Testis (tissue), 3 donors: Measurements from ENCODE around the gene CCDC47. TPM values are rescaled to one million over a fixed set of nuclear protein-coding genes. Genes with fewer than 3 reads are reported as not detected.
A peak's percentile ranks its signal among the peaks of the same experiment; 100 is the strongest.

Experiments used
- DNase-seq: peaks from one replicate; pipeline ENCODE4 v3.0.0-alpha.2; 2019
- H3K27ac ChIP-seq, 2 donors: fragments of 200-600 bp; sonication (generic); one replicate each; pipeline ENCODE4 v1.5.1; 2019
- H3K27me3 ChIP-seq: fragments of 200-600 bp; sonication (generic); one replicate; pipeline ENCODE4 v1.5.1; 2019
- H3K36me3 ChIP-seq: fragments of 200-600 bp; sonication (generic); one replicate; pipeline ENCODE4 v1.5.1; 2017; ENCODE audit warnings: low read depth; ENCODE audit errors: missing control alignments
- H3K4me1 ChIP-seq: fragments of 200-600 bp; sonication (generic); one replicate; pipeline ENCODE4 v1.5.1; 2019
- H3K4me3 ChIP-seq, 2 donors: fragments of 200-600 bp; sonication (generic); one replicate each; pipeline ENCODE4 v1.5.1; 2017 to 2019
- H3K9me3 ChIP-seq: fragments of 200-600 bp; sonication (generic); one replicate; pipeline ENCODE4 v1.5.1; 2017
- CTCF ChIP-seq, 3 experiments: fragments of 450-650 bp in 2 of 3; fragments of 200-600 bp in 1 of 3; sonication (generic) in 1 of 3; IDR thresholded peaks; one replicate each; pipeline ENCODE4 v1.5.1; 2016 to 2019; ENCODE audit warnings: antibody characterized with exemption in 3 of 3, mild to moderate bottlenecking in 2 of 3, moderate library complexity in 1 of 3
- POLR2A ChIP-seq: fragments of 450-650 bp; IDR thresholded peaks from one replicate; pipeline ENCODE4 v1.6.1; 2017; ENCODE audit warnings: antibody characterized with exemption, mild to moderate bottlenecking, moderate library complexity
- WGBS, 2 donors: methylation state at CpG; one replicate each; pipeline ENCODE4 v1.1.5; 2018; 5-methylcytosine and 5-hydroxymethylcytosine counted together
- intact Hi-C: fragments of 100-400 bp; cut with DNase I; formaldehyde crosslinking; loops from one replicate; pipeline ENCODE4 v1.15.1; 2023; ENCODE audit warnings: low total_unique reads
- polyA plus RNA-seq: library from polyadenylated mRNA; stranded (reverse); fragments of 350-450 nt; fragmentation: Illumina TruSeq; extraction: RNeasy Lipid Tissue Mini Kit (QIAGEN cat#74804); gene quantifications from one replicate; pipeline ENCODE4 v1.2.3, GENCODE V29; 2014; ENCODE audit warnings: low read depth, low replicate concordance; ENCODE audit not compliant: insufficient read depth
- total RNA-seq, 2 donors: library from RNA; depleted of rRNA; stranded (reverse); fragments of >200 nt; gene quantifications; one replicate each; pipeline ENCODE4 v1.2.3, GENCODE V29; 2016

CCDC47 gene
- total and polyA plus RNA-seq, 3 donors from 2014 or later = 52.4 to 68.0 (median 65.7) TPM

DNA sequence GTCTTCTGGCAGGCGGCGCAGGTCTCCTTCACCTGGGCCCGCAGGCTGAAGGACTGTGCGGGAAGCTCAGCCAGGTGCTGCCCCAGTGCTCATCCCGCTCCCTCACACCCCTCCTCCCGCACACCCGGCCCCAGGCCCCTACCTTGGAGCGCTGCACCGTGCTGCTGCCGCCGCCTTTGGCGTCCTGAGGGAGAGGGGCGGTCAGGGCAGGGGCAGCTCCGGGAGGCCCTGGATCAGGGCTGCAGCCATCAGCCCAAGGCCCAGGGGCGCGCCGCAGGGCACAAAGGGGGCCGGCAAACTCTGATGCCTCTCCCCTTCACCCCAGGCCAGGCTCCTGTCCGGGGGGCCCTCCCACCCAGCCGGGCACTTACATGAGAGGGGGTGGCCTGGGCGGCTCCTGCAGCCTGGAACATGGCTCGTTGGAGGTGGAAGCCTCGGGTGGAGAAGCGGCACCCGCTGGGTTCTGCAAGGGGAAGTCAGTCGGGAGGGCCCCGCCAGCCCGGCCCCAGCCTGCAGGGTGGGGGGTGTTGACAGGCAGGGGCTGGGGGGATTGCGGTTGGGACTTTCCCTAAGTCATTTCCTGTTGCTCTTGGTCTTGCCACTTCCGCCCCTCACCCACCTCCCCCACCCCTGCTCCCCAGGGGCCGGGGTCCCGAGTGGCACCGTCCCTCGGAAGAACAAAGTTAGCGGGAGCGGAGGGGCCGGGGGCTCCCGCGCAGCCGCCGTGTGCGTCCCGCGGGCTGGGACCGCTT is 74.3 kb downstream of the CCDC47 start:
- Histone ChIP-seq H3K27ac (peak overlapping the region in 1 of 2 donors; percentile 77), H3K36me3 (no peaks in the 10 kb centered on the region), H3K27me3 (no peaks in the 10 kb centered on the region), H3K4me3 (peak overlapping the region; percentile 47 to 61), H3K9me3 (no peaks in the 10 kb centered on the region), H3K4me1 (peaks cover 8% of the 10 kb centered on the region)
- 22% methylated on average over 42 of the region's 45 CpGs; no CpG with 5 or more reads in 1 of the 2 donors for WGBS, 2 donors
- intact Hi-C loops = no loop called here
- peak; percentile 25 for DNase-seq
- TF ChIP-seq POLR2A (no peak), CTCF (IDR thresholded peaks at IDR 0.05) (no peak)

GRCh38 chr17:63698381-63698885 is 75.0 kb downstream of the CCDC47 start:
- H3K27ac ChIP-seq = no peak overlapping the region
- no peaks in the 10 kb centered on the region for H3K27me3 ChIP-seq
- no peak for DNase-seq
- peaks cover 8% of the 10 kb centered on the region for H3K4me1 ChIP-seq
- no peaks in the 10 kb centered on the region for H3K9me3 ChIP-seq
- peak overlapping the region in 1 of 2 donors; percentile 47 for H3K4me3 ChIP-seq
- TF ChIP-seq POLR2A = no peak
- intact Hi-C loops = no loop called here
- no peaks in the 10 kb centered on the region for H3K36me3 ChIP-seq
- 26 to 60% methylated on average over 12 to 24 of the region's 24 CpGs for WGBS, 2 donors

DNA sequence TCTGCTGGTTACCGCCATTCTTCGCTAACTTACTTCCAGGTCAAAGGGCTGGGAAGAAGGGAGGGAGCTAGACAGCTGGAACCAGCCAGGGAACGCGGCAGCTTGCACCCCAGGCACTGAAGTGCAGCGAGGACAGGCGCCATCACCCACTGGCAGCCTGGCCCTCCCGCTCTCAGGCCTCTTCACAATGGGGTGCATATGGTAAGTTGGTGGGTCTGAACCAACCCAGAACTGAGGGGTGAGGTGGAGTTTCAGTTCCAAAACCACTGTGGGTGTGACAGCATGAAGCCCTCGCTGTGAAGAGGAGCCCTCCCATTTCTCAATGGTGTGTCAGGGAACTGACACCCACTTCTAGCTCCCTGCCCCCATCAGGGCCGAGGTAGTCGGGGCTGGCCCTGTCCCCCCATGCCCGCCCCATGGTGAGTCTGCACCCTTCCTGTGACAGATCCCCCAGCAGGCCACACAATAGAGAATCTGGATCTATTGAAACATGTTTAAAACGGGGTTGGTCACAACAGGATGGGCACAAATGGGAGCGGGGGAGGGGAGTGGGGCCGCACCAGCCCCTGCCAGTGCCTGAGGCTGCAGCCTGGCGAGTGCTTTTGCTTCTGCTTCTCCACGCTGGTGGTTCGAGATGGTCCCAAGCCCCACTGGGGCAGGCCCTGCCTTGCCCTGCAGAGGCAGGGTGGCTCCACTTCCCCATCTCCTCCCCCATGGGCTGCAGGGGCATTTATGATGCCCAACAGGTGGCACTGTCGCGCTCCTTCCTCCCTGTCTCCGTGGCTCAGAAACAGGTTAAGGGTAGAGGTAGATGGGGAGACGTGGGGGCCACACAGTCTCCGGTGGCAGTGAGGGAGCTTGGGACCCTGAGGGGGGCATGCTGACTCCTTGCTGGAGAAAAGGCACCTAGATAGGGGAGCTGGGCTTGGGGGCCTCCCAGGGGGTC is 75.8 kb downstream of the CCDC47 start:
- TF ChIP-seq CTCF (IDR thresholded peaks at IDR 0.05) = peak in 1 of 3 experiments; percentile 32
- no peak for TF ChIP-seq POLR2A
- intact Hi-C loops = no loop called here
- WGBS, 2 donors = 61 to 78% methylated on average over 18 to 22 of the region's 22 CpGs
- Histone ChIP-seq H3K27ac (no peak overlapping the region), H3K4me1 (peaks cover 8% of the 10 kb centered on the region), H3K36me3 (no peaks in the 10 kb centered on the region), H3K27me3 (no peaks in the 10 kb centered on the region), H3K4me3 (no peak overlapping the region), H3K9me3 (no peaks in the 10 kb centered on the region)
- no peak for DNase-seq

- Histone ChIP-seq H3K4me1 (peaks cover 7% of the 10 kb centered on the region), H3K27me3 (no peaks in the 10 kb centered on the region), H3K9me3 (no peaks in the 10 kb centered on the region), H3K4me3 (no peak overlapping the region), H3K27ac (no peak overlapping the region), H3K36me3 (no peaks in the 10 kb centered on the region)
- peak; percentile 35 for DNase-seq
- intact Hi-C loops = no loop called here
- peak; percentile 16 to 38 (median 24) for TF ChIP-seq CTCF (IDR thresholded peaks at IDR 0.05)
- no peak for TF ChIP-seq POLR2A
- 67 to 74% methylated on average over 3 to 9 of the region's 9 CpGs for WGBS, 2 donors
Observed at GRCh38 chr17:63696381-63696961, 76.9 kb downstream of the CCDC47 start.
